CD4-positive, alpha-beta T cell treated with Interleukin-4 for 1 hour (primary cell): ENCODE measurements around the gene HOXC6.

Experiments
- DNase-seq, 2 donors: peaks; one replicate each; pipeline ENCODE4 v3.0.0-alpha.2; 2020 to 2022

HOXC6 gene

GRCh38 chr12:54044425-54045103 lies 16.3 kb downstream of the HOXC6 start:
- no peak for DNase-seq

- no peak for DNase-seq
These were observed 17.2 kb downstream of the HOXC6 start for GRCh38 chr12:54045401-54045800.

GRCh38 chr12:54045868-54046521 lies 17.8 kb downstream of the HOXC6 start:
- DNase-seq: no peak

GRCh38 chr12:54046809-54047159 lies 18.5 kb downstream of the HOXC6 start:
- no peak for DNase-seq

- no peak for DNase-seq
These were observed 19.1 kb downstream of the HOXC6 start for GRCh38 chr12:54047160-54047963.

GRCh38 chr12:54047964-54048303 lies 19.7 kb downstream of the HOXC6 start:
- DNase-seq: no peak

GRCh38 chr12:54048406-54049093 lies 20.3 kb downstream of the HOXC6 start:
- no peak for DNase-seq

- no peak for DNase-seq
These were observed 20.9 kb downstream of the HOXC6 start for GRCh38 chr12:54049108-54049507.

GRCh38 chr12:54050482-54050810 lies 22.2 kb downstream of the HOXC6 start:
- DNase-seq: no peak

GRCh38 chr12:54051026-54051842 lies 23.0 kb downstream of the HOXC6 start:
- no peak for DNase-seq

GRCh38 chr12:54051874-54052437 lies 23.7 kb downstream of the HOXC6 start:
- no peak for DNase-seq

- DNase-seq: no peak
These were observed 24.3 kb downstream of the HOXC6 start for GRCh38 chr12:54052438-54053002.

GRCh38 chr12:54053003-54053750 lies 24.9 kb downstream of the HOXC6 start:
- DNase-seq: peak; percentile 45 to 58

- DNase-seq: peak; percentile 42 to 46
These were observed 25.8 kb downstream of the HOXC6 start, which contains the start of gene HOXC4 for GRCh38 chr12:54053751-54054741. Gene HOXC4, plus strand, starts transcription at chr12:54053835. Its CDS starts 88 bp downstream, at chr12:54053923.

GRCh38 chr12:54054742-54055194 lies 26.5 kb downstream of the HOXC6 start:
- no peak for DNase-seq

- no peak for DNase-seq
These were observed 27.3 kb downstream of the HOXC6 start for GRCh38 chr12:54055552-54055951.

- no peak for DNase-seq
These were observed 27.9 kb downstream of the HOXC6 start for GRCh38 chr12:54056110-54056509.

- no peak for DNase-seq
These were observed 30.0 kb downstream of the HOXC6 start for GRCh38 chr12:54058128-54058768.

GRCh38 chr12:54059668-54060067 lies 31.4 kb downstream of the HOXC6 start:
- no peak for DNase-seq
